Colon (tissue), 2 donors: ENCODE measurements around the gene RTTN.
"Not testable (repeated sequence)": the region's sequence is repeated elsewhere in the genome, so short reads cannot be mapped to it uniquely, and the experiment has no call there.

Experiments used
- FAIRE-seq: peaks from 2 replicates; lab custom pipeline; 2012; peaks lifted over from hg19 to GRCh38; lab: Jason Lieb, UNC
- donor health status: control.
- donor health status: control.

RTTN gene

GRCh38 chr18:70205421-70206397 is at the start of gene RTTN:
RTTN (minus strand) TSS chr18:70205687; CDS start chr18:70205658, 29 bp downstream.
- FAIRE-seq: no peak

- no peak for FAIRE-seq
Observed at GRCh38 chr18:70250781-70251180, 45.3 kb upstream of the RTTN start.

DNA sequence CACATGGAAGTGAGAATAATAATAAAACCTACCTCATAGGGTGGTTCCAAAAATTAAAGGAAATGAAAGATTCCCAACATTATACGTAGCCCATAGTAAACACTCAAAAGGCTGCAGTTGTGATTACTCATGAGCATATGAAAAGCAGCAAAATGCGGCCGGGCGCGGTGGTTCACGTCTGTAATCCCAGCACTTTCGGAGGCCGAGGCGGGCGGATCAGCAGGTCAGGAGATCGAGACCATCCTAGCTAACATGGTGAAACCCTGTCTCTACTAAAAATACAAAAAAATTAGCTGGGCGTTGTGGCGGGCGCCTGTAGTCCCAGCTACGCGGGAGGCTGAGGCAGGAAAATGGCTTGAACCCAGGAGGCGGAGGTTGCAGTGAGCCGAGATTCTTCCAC is 44.4 kb upstream of the RTTN start:
- FAIRE-seq: not testable (repeated sequence)

GRCh38 chr18:70249118-70249517 is 43.6 kb upstream of the RTTN start:
- FAIRE-seq: no peak

GRCh38 chr18:70246061-70246466 is 40.6 kb upstream of the RTTN start:
- FAIRE-seq: no peak

DNA sequence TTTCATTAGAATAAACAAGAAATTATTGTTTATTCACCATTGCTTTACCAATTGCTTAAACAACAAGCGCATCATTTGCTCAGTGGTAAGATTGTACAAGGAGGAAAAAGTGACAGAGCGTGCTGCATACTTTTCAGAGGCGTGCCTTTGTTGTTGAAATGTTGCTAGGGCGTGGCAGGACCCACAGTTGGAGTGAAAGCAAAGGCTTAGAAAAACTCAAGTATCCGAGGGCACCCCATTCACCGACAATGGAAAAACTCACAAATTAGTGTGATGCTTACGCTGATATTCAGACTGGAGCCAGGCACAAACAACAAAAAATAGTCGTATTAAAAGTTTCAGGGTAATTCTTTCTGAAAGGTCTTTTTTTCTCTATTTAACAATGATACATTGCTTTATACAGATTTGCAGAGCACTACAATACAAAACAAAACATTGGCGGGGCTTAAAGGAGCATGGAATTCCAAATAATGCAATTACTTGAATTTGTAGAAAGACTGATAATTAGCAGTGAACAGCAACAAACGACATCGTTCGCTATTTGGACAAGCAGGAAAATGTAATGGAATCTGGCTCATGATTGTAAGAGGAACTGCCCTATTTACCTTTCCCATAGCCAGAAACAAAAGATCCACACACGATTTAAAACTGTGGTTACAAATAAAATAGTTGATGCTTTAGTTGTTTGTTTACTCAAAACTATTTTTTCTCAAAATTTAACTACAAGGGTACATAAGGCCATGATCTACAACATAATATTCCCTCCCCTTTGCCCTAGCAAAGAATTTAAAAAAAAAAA is 37.8 kb upstream of the RTTN start:
- no peak for FAIRE-seq

DNA sequence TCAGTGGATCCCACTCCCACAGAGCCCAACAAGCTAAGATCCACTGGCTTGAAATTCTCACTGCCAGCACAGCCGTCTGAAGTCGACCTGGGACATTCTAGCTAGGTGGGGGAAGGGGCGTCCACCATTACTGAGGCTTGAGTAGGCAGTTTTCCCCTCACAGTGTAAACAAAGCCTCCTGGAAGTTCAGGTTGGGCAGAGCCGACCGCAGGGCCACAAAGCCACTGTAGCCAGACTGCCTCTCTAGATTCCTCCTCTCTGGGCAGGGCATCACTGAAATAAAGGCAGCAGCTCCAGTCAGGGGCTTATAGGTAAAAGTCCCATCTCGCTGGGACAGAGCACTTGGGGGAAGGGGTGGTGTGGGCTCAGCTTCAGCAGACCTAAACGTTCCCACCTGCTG is 31.4 kb upstream of the RTTN start:
- FAIRE-seq: not testable (repeated sequence)

- FAIRE-seq: no peak
Observed at GRCh38 chr18:70235478-70235877, 30.0 kb upstream of the RTTN start.

- FAIRE-seq: no peak
Observed at GRCh38 chr18:70234667-70235459, 29.4 kb upstream of the RTTN start.

- no peak for FAIRE-seq
Observed at GRCh38 chr18:70233974-70234373, 28.5 kb upstream of the RTTN start.

DNA sequence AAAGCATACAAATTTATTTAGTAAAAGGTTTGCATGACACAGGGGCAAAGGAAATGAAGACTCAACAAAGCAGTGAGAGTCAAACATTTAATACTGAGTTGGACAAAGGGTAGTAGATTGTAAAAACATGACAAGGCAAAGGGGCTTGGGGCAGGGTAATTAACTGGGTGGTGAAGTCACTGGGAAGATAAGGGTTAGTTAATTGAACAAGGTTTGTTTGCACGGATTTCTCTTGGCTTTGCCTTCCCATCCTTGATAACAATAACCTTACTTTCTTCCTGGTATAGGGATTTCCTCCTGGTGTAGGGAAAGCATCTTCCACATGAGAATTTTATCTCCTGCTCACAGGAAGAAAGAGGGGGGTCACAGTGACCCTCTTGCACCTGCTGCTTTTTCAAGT is 26.8 kb upstream of the RTTN start:
- FAIRE-seq: no peak

- no peak for FAIRE-seq
Observed at GRCh38 chr18:70229639-70230038, 24.2 kb upstream of the RTTN start.

GRCh38 chr18:70228536-70228935 is 23.0 kb upstream of the RTTN start:
- FAIRE-seq: no peak

- no peak for FAIRE-seq
Observed at GRCh38 chr18:70227438-70227837, 22.0 kb upstream of the RTTN start.

DNA sequence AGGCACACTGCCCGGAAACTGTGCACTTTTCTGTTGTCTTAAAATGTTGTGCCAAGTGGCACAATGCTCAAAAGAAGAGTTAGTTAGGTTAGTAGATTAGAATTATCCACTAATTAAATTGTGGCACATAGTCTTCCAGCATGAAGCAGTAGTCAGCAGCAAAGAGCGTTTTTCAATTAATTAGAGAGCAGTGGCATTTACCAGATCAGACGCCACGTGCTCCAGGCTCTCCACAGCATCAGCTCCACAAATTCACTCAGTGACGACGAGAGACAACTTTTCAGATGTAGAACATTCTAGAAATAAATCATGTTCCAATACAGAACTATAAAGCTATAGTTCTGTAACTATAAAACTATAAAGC is 16.4 kb upstream of the RTTN start:
- FAIRE-seq: no peak

GRCh38 chr18:70221156-70221914 is 15.8 kb upstream of the RTTN start:
- FAIRE-seq: no peak

- no peak for FAIRE-seq
Observed at GRCh38 chr18:70220628-70221027, 15.1 kb upstream of the RTTN start.

- no peak for FAIRE-seq
Observed at GRCh38 chr18:70219688-70220087, 14.2 kb upstream of the RTTN start.

- no peak for FAIRE-seq
Observed at GRCh38 chr18:70216788-70217187, 11.3 kb upstream of the RTTN start.

DNA sequence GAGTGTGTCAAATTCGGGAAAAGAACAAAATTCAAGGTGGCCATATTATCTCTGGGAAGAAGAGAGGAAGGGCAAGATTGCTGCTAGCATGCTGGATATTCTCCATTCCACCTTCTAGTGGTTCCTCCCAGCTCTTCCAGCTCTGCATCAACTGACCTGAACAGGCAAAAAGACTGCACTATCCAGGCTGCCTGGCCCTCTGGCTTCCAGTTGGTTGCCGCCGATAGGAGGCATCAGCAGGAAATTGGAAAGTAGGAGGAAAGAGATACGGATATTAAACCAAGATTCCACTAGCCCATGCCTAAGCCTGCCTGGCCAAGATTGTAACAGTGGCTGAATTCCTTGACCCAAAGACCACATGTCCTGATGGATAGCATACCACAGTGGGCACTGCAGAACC is 1.7 kb upstream of the RTTN start:
- FAIRE-seq: no peak

GRCh38 chr18:70200286-70200685 is 5.2 kb downstream of the RTTN start:
- FAIRE-seq: no peak

GRCh38 chr18:70197844-70198243 is 7.6 kb downstream of the RTTN start:
- no peak for FAIRE-seq
